ENCODE measurements around the gene ATP2B3.

The ATP2B3 gene

GRCh38 chrX:153477901-153478300 is 39.5 kb upstream of the ATP2B3 start:
- no peak overlapping the region for H3K4me3 ChIP-seq (ENCODE audit: low read depth, low read length)
- no peak for DNase-seq (ENCODE audit: low read depth)
- TF ChIP-seq, protein P1, sequence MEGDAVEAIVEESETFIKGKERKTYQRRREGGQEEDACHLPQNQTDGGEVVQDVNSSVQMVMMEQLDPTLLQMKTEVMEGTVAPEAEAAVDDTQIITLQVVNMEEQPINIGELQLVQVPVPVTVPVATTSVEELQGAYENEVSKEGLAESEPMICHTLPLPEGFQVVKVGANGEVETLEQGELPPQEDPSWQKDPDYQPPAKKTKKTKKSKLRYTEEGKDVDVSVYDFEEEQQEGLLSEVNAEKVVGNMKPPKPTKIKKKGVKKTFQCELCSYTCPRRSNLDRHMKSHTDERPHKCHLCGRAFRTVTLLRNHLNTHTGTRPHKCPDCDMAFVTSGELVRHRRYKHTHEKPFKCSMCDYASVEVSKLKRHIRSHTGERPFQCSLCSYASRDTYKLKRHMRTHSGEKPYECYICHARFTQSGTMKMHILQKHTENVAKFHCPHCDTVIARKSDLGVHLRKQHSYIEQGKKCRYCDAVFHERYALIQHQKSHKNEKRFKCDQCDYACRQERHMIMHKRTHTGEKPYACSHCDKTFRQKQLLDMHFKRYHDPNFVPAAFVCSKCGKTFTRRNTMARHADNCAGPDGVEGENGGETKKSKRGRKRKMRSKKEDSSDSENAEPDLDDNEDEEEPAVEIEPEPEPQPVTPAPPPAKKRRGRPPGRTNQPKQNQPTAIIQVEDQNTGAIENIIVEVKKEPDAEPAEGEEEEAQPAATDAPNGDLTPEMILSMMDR (IDR thresholded peaks at IDR 0.05; ENCODE audit: control insufficient read depth, extremely low read depth, insufficient read depth) = no peak

- DNase-seq (ENCODE audit: low read depth) = no peak
- H3K4me3 ChIP-seq (ENCODE audit: low read depth, low read length) = no peak overlapping the region
- TF ChIP-seq, protein P1 (IDR thresholded peaks at IDR 0.05; ENCODE audit: control insufficient read depth, extremely low read depth, insufficient read depth) = no peak
These were observed 38.7 kb upstream of the ATP2B3 start for GRCh38 chrX:153478746-153479145.

DNA sequence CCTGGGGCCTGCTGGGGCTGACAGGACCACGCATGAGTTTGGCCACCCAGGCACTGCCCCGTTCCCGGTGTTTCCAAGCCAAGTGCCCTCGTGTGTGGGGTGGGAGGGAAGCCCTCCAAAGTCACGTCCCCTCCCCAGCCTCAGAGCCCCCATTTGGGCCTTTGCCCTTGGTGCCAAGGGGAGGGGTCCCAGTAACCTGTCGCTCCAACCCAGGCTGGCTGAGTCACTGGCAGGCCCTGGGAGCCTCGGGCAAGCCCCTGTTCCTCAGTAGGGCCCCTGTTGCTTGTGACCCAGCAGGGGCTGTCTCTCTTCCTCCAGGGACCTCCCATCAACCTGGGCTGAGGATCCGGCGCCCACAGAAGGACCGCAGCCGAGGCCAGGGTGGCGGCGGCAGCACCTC is 36.4 kb upstream of the ATP2B3 start:
- H3K4me3 ChIP-seq (ENCODE audit: low read depth, low read length) = no peak overlapping the region
- TF ChIP-seq, protein P1 (IDR thresholded peaks at IDR 0.05; ENCODE audit: control insufficient read depth, extremely low read depth, insufficient read depth) = no peak
- DNase-seq (ENCODE audit: low read depth) = no peak

DNA sequence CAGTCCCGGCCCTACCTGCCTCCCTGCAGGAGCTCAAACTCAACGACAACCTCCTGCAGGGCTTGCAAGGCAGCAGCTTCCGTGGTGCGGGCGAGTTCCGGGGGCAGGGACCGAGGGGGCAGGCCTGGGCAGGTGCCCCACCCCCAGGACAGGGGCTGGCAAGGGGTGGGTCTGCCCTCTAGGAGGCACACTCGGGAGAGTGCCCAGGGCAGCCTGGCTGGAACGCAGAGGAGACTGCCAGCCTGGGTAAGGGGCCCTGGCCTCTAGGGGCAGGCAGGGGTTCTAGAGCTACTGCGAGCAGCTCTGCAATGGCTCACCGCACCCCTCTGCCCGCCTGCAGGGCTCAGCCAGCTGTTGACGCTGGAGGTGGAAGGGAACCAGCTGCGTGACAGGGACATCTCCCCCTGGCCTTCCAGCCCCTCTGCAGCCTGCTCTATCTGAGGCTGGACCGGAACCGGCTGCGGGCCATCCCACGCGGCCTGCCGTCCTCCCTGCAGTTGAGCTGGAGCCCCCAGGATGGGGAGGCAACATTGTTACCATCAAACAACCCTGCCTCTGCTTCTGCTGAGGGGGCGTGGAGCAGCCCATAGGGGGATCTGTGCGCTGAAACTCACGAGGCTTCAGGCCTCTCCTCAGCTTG is 34.9 kb upstream of the ATP2B3 start:
- no peak overlapping the region for H3K4me3 ChIP-seq (ENCODE audit: low read depth, low read length)
- TF ChIP-seq, protein P1 (IDR thresholded peaks at IDR 0.05; ENCODE audit: control insufficient read depth, extremely low read depth, insufficient read depth) = no peak
- DNase-seq (ENCODE audit: low read depth) = no peak

GRCh38 chrX:153485396-153486080 is 31.9 kb upstream of the ATP2B3 start:
- DNase-seq (ENCODE audit: low read depth) = no peak
- TF ChIP-seq, protein P1 (IDR thresholded peaks at IDR 0.05; ENCODE audit: control insufficient read depth, extremely low read depth, insufficient read depth) = no peak
- no peak overlapping the region for H3K4me3 ChIP-seq (ENCODE audit: low read depth, low read length)

DNA sequence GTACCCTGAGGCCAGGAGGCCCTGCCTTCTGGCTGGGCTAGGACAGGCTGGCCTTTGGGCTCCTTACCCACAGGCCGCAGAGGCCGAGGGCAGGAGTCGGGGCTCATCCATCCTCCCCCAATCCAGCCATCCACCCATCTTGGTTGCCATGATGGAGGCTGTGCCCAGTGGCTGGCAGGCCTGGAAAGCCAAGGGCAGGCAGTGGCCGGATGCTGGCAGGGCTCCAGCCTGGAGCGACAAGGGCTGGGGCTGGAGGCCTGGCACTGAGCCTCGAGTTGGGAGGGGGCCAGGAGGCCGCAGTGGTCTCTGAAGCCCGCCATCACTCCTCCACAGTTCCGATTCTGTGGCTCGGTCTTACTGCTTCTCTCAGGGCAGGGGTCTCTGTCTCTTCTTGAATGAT is 31.3 kb upstream of the ATP2B3 start:
- TF ChIP-seq, protein P1 (IDR thresholded peaks at IDR 0.05; ENCODE audit: control insufficient read depth, extremely low read depth, insufficient read depth) = no peak
- H3K4me3 ChIP-seq (ENCODE audit: low read depth, low read length) = no peak overlapping the region

More for the DNA sequence above, 31.3 kb upstream of the ATP2B3 start:
- DNase-seq (ENCODE audit: low read depth) = no peak
